Measurements from ENCODE around the gene CDCA7.

- TF ChIP-seq CTCF (conservative IDR thresholded peaks at IDR 0.05; ENCODE audit: low read length) = no peak
- no peak for TF ChIP-seq EZH2phosphoT487 (IDR thresholded peaks at IDR 0.05; ENCODE audit: borderline replicate concordance, low read depth, low read length)
These were observed 4.3 kb upstream of the CDCA7 start for GRCh38 chr2:173350383-173350782.

Data from OCI-LY7 (cell line).